ENCODE measurements around the gene BCL2L13.
"Not testable (repeated sequence)": the region's sequence is repeated elsewhere in the genome, so short reads cannot be mapped to it uniquely, and the experiment has no call there.

The BCL2L13 gene

DNA sequence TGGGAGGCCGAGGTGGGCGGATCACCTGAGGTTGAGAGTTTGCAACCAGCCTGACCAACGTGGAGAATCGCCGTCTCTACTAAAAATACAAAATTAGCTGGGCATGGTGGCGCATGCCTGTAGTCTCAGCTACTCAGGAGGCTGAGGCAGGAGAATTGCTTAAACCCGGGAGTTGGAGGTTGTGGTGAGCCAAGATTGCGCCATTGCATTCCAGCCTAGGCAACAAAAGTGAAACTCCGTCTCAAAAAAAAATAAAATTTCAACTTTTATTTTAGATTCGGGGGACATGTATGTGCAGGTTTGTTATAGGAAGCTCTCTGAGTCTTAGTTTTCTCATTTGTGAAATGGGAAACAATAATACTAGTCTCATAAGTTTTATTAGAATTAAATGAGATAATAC is 58.6 kb downstream of the BCL2L13 start:
- not testable (repeated sequence) for DNase-seq

DNA sequence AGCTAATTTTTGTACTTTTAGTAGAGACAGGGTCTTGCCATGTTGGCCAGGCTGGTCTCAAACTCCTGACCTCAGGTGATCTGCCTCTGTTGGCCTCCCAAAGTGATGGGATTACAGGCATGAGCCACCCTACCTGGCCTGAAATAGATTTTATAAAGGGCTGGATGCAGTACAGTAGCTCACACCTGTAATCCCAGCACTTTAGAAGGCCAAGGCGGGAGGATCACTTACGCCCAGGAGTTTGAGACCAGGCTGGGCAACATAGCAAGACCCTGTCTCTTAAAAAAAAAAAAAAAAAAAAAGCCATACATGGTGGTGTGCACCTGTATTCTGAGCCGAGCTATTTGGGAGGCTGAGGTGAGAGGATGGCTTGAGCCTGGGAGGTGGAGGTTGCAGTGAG is 59.7 kb downstream of the BCL2L13 start:
- not testable (repeated sequence) for DNase-seq

DNA sequence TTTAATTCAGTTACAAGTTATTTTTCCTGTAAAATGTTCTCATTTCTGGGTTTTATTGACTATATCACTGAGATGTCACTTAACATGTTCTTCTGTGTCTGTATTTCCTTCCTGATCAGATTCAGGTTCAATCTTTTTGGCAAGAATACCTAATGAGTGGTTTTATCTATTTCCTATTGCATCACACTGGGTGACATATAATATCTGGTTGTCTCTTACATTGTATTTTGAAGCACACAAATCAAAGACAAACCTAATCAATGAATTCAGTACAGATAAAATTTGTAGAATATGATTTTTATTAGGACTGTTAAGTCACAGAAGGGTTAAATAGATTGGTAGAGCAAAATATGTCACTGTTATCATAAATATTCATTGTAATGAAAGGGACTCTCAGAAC is 60.4 kb downstream of the BCL2L13 start:
- no peak for DNase-seq

DNA sequence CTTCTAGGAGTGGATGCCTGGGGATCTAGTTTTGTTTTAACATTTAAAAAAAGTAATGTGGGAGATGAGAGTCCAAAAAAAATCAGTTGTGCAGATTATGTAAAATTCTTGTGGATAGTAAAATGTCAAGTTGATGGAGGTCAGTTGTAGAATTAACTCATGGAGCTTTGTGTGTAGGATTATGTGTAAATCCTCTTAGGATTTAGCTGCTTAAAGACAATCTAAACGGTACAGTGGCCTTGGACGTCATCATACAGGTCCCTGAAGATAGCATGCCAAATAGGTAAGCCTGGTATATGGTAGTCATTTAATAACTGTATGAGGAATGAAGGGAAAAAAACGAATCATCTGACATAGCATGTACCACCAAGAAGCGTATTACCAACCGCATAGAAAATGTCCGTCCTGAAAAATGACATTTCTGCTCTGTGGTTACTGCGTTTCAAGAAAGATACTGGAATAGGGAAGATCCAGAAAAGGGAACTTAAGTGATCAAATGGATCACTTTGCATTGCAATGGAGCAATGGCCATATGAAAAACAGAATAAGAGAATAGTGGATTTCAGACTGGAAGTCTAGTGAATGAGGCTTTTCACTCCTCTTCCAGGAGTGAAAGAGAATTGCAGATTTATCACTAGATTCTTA is 61.3 kb downstream of the BCL2L13 start:
- no peak for DNase-seq

DNA sequence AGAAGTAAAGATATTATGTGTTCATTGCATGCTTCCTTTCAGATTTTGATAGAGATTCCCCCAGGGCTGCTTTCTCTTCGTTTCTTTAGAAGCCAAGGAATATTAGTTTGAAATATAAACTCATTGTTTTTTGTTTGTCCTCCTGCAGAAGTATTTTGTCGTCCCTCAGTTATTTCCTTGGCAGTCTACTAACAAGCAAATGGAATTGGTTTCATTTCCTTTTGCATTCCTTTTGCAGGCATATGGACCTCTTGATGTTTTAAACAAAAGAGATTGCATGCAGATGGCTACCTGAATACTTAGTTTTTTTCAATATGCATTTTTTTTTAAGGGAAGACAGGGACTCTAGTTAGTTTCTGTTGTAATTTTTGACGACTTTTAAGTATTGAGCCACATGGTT is 62.2 kb downstream of the BCL2L13 start:
- no peak for DNase-seq

DNA sequence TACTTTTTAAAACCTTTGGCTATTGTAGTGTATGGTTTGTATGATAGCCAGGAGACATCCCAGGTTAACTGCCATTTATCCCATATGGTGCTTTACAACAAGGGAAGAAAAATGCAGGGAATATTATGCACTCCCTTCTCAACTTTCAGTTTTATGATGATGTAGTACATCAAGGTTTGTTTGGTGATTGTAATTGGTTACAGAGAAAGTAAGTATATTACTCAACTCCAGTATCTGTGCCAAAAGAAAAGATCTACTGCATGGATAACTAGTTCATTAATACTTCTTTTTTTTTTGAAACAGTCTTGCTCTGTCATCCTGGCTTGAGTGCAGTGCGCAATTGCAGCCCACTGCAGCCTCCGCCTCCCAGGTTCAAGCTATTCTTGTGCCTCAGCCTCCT is 65.3 kb downstream of the BCL2L13 start:
- DNase-seq, result no peak

DNA sequence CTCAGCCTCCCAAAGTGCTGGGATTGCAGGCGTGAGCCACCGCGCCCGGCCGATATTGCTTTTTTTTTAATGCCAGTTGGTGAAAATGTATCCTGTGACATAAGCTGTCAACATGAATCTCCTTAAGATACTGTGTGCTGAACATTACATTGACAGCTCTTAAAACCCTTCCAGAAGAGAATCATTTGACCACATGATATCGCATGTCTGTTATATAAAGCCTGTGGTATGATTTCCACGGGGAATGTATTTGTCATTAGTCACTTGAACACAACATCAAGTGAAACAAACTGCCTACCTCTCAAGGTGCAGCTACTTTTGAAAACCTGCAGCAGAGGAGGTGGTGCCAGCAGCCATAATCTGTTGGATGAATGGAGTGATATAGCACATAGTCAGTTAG is 67.0 kb downstream of the BCL2L13 start:
- no peak for DNase-seq

DNA sequence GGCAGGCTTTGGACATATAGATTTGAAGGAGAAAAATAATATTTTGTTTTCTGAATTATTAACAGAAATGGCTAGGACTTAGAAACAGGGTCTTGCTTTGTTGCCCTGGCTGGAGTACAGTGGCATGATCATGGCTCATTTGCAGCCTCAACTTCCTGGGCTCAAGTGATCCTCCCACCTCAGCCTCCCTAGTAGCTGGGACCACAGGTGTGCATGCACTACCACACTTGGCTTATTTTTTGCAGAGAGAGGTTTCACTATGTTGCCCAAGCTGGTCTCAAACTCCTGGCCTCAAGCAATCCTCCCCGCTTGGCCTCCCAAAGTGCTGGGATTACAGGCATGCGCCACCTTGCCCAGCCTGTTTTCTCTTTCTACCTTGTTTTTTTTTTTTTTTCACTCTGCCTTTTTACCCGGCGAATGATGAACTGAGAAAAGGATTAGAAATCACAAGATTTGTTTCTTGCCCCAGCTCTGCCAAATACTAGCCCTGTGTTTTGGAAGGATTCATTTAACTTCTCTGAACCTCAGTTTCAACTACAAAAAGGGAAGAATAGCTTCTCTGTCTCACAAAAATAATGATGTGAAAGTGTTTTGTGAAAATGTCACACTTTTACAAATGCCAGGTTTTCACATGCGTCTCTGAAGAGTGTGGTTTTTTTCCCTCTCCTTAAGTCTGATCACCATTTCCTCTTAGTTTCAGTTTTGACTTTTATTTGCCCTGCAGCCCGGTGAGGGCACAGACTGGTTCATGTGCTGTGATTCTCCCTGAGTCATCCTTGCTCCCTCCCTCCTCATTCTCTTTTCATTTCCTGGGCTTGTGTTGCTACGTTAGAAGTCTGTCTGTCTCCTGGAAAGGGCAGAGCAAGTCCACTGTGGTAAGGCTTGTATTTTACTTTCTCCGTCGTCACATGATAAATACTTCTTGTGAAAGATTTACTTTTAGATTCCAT is 67.7 kb downstream of the BCL2L13 start:
- DNase-seq, result peak; percentile 68

DNA sequence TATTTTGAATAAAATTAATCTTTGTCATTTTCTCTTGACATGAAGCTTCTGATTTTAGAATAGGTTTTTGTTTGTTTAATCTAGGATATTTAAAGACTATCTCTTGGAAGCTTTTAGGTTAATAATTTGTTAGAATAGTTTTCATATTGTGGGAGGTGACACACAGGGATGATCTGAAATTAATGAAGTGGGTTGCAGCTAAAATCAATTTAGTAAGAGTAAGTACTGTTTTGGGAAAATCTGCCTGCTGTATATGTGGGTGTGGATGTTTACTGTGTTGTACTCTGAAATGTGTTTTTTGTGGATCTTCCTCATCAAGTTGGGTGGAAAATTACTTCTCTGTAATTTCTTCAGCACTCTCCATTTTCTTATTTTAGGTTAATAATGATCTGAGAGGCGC is 68.4 kb downstream of the BCL2L13 start:
- no peak for DNase-seq

DNA sequence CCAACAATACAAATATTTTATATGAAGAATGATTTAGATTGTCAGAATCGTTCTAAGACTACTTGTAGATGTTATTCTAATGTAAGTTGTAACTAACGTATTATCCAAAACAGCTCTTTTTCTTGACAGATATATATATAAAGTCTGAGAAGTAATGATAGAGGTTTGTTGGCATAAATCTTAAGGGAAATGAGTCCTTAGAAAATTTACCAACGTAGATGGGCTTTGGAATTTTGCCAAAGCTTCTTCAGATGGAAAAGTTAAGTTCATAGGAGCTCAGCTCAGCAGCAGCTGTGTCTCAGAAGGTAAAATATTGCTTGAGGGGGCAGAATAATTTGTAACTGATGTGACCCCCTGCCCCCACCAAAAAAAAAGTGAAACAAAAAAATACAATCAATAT is 69.0 kb downstream of the BCL2L13 start:
- DNase-seq, result no peak

DNA sequence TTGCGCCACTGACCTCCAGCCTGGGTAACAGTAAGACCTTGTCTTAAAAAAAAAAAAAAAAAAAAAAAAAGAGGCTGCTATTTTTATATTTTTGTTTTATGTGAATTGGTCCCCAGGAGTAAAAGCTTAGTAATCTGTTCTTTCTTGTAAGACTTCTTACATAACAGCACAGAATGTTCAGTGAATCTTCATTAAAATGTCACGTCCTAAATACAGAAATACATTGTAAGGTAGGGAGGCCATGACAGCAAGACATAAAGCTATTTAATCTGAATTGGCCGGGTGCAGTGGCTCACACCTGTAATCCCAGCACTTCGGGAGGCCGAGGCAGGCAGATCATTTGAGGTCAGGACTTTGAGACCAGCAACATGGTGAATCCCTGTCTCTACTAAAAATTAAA is 71.5 kb downstream of the BCL2L13 start:
- DNase-seq, result no peak

DNA sequence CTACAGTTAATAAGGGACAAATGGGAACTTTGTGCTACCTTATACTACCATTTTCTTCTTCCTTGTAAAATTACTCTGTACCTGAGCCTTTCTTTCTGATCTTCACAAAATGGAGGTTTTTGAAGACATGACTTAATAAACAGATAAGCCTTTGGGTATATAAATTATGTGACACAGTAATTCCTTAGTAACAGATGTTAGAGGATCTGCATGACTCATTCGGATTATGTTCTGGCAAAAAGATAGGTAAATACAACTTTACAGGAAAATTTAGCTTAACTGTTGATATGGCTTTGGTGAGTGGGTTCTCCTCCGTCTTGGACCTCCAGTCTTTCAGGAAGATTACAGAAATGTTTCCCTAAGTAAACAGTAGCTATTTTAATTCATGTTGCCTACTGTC is 73.9 kb downstream of the BCL2L13 start:
- no peak for DNase-seq

DNA sequence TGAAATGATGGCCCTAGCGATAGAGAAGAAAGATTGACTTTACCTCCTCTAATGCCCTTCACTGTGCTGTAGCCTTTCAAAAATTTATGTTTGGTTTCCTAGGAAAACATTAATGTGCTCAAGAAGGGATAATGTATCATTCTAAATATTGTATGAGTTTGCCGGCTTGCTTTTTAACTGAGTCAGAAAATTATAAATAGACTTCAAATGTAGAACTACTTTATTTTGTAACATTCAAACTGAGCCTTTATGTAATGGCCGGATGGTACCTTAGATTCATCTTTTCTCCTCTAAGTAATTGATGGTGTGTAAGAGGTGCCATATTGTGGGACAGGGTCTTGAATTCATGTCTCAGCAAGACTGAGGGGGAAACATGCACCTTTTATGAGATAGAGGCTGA is 78.0 kb downstream of the BCL2L13 start:
- DNase-seq, result no peak

DNA sequence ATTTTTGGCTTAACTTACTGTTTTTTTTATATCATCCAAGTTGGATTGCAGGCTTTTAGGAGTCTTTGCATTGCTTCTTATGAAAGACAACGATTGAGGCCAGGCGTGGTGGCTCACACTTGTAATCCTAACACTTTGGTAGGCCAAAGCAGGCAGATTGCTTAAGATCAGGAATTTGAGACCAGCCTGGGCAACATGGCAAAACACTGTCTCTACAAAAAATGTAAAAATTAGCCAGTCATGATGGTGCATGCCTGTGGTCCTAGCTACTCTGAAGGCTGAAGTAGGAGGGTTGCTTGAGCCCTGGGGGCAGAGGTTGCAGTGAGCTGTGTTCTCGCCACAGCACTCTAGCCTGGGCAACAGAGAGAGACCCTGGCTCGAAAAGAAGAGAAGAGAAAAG is 79.2 kb downstream of the BCL2L13 start:
- DNase-seq, result no peak

DNA sequence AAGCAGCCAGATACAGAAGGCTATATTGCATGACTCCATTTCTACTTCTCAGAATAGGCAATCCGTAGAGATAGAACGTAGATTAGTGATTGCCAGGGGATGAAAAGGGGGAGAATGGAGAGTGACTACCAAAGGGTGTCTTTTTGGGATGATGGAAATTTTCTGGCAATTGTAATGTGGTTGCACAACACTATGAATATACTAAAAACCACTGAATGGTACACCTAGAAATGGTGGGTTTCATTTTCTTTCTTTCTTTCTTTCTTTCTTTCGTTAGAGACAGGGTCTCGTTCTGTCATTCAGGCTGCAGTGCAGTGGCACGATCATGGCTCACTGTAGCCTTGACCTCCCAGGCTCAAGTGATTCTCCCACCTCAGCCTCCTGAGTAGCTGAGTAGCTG is 81.4 kb downstream of the BCL2L13 start:
- DNase-seq, result no peak

DNA sequence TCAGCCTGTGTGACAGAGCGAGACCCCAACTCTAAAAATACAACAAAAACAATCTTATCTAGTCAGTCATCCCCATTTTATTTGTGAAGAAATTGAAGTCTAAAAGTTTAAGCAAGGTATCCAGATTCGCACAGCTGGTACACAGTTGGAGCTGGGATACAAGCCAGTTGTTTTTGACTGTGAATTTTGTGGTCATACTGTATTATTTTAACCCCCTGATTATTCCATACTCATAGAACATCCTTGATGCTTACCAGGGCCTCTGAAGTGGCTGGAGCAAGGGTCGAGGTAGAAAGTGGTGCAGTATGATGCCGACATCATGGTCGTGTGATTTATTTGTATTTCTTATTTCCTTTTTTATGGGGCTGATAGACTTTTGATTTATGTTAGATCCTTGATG is 85.7 kb downstream of the BCL2L13 start:
- DNase-seq, result no peak

DNA sequence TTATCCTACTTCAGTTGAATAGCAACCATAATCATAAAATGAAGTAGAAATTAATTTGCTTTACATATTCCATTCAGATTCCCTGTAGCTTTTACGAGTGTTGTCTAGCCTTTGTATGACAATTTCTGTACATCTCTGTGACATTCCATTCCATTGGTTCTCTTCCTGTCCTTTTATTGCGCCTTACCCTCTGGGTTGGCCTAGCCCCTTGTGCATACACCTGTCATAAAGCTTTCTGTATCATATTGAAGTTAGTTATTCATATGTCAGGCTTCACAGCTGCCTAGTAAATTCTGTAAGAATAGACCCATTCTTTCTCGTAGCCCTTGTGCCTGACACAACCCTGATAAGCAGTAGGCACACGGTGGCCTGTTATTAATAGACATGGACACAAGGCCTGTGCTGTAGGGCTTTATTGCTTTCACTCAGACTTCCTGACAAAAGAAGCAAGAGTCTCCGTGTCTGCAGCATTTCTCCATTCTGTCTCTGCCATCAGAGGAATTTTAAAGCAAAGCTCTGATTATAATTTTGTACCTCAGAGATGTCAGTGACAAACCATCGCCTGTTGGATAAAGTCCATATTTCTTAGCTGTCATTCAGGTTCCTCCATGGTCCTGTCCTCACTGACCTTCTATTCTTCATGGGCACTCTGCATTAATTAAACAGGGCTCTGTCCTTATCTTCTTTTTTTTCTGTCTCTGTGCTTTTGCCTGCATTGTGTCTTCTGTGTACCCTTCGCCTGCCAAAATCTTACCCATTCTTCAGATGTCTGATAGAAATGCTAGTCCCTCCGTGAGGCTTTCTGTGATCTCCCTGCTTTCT is 86.3 kb downstream of the BCL2L13 start:
- no peak for DNase-seq

DNA sequence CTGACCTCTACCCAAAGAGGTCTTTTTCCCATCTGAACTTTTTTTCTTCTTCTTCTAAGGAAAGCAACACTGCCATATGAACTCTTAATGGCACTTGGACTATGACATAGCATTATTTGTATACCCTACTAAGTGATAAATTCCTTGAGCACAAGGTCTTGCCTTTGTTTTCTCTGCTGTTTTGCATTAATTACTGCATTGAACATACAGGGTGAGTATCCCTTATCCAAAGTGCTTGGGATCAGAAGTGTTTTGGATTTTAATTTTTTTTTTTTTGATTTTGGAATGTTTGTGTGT is 86.9 kb downstream of the BCL2L13 start:
- DNase-seq, result no peak

DNA sequence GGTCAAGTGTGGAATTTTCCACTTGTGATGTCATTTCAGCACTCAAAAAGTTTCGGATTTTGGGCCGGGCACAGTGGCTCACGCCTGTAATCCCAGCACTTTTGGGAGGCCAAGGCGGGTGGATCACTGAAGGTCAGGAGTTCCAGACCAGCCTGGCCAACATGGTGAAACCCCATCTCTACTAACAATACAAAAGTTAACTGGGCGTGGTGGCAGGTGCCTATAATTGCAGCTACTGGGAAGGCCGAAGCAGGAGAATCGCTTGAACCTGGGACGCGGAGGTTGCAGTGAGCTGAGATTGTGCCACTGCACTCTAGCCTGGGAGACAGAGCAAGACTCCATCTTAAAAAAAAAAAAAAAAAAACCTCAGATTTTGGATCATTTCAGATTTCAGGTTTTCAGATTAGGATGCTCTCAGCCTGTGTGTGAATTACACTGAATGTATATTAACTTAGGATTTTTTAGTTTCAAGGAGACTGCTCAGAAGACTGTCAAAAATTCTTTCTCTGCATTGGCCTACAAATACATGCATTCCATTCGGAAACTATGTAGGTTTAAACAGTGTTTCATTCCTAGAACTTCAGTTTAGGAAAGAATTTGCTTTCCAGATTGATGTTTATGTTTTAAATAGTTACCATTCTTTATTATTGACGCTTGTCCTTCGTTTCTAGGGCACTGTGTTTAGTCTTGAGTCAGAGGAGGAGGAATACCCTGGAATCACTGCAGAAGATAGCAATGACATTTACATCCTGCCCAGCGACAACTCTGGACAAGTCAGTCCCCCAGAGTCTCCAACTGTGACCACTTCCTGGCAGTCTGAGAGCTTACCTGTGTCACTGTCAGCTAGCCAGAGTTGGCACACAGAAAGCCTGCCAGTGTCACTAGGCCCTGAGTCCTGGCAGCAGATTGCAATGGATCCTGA is 87.7 kb downstream of the BCL2L13 start:
- no peak for DNase-seq

DNA sequence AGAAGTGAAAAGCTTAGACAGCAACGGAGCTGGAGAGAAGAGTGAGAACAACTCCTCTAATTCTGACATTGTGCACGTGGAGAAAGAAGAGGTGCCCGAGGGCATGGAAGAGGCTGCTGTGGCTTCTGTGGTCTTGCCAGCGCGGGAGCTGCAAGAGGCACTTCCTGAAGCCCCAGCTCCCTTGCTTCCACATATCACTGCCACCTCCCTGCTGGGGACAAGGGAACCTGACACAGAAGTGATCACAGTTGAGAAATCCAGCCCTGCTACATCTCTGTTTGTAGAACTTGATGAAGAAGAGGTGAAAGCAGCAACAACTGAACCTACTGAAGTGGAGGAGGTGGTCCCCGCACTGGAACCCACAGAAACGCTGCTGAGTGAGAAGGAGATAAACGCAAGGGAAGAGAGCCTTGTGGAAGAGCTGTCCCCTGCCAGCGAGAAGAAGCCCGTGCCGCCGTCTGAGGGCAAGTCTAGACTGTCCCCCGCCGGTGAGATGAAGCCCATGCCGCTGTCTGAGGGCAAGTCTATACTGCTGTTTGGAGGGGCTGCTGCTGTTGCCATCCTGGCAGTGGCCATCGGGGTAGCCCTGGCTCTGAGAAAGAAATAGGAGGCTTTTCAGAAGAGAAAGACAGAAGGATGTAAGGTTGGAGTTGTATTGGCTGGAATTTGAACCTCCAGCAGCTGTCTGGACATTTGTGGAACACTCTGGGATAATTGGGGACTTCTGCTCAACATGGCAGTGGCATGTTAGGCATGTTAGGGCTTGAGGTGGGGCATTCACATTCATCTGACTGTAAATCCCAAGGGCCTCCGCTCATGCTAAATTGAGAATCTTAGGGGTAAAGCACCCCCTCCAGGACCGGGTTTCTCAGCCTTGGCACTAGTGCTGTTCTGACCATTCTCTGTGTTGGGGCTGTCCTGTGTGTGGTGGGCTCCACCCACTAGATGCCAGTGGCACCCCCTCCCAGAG is 88.7 kb downstream of the BCL2L13 start:
- DNase-seq, result no peak

DNA sequence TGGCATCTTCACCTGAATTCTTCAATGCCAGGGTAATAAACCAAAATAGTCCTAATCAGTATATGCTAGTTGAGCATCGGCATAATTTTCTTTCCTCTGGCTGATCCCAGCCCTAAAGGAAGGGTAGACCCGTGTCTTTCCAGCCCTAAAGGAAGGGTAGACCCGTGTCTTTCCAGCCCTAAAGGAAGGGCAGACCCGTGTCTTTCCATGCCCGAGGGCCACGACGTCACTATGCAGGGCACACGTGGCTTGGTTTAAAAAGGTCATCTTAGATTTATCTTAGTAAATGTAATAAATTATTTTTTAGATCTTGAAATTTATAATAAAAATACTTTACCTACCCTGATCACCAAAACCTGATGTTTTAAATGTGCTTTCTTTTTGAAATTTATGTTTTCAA is 90.2 kb downstream of the BCL2L13 start:
- no peak for DNase-seq

Data from activated effector memory CD4-positive, alpha-beta T cell treated with anti-CD3 and anti-CD28 coated beads, Interleukin-2, amount 50 U/mL, for 16 hours (primary cell).